HCT116 (cell line): ENCODE data around the gene PEX11G. TPM values are rescaled to one million over a fixed set of nuclear protein-coding genes. Genes with fewer than 3 reads are reported as not detected.
A peak's percentile ranks its signal among the peaks of the same experiment; 100 is the strongest.

ENCODE experiments used
- ATAC-seq: fragments of 200-7000 bp; cut with Tn5 transposase; 2 replicates; pipeline ENCODE4 v1.9.1; 2020; ENCODE audit warnings: mild to moderate bottlenecking, moderate library complexity
- BruUV-seq: library from RNA; stranded (reverse); fragments of 400-500 nt; replicated peaks from 2 replicates; lab custom pipeline; 2021; lab: Mats Ljungman, UMichigan
- CTCF ChIA-PET: fragments of 300-600 bp; sonication (Branson Sonifier 250); formaldehyde crosslinking; loops from one replicate; lab custom pipeline; 2021; ENCODE audit warnings: antibody characterized with exemption; lab: Charles Lee
- POLR2A ChIA-PET: fragments of 300-600, 350-600 bp; sonication (Branson Sonifier 250); formaldehyde crosslinking; loops from one replicate; lab custom pipeline; 2021; ENCODE audit warnings: antibody characterized with exemption; lab: Charles Lee
- RAD21 ChIA-PET, 2 experiments: fragments of 300-600 bp; sonication (Branson Sonifier 250); formaldehyde crosslinking; loops; one replicate each; lab custom pipeline; 2023; ENCODE audit warnings: low total read pairs in 2 of 2; ENCODE audit not compliant: uncharacterized antibody in 2 of 2, unreplicated experiment in 2 of 2, low non-redundant PET in 1 of 2; lab: Charles Lee
- DNase-seq: peaks from one replicate; pipeline ENCODE4 v3.0.0-alpha.2; 2010; ENCODE audit warnings: low read depth, low spot score
- H2AFZ ChIP-seq: fragments of 200-600 bp; shearing (Covaris generic), sonication (generic); 2 replicates; pipeline ENCODE4 v1.6.1; 2017; ENCODE audit warnings: low read depth, mixed run types, mixed read lengths, antibody characterized with exemption, low read length; ENCODE audit not compliant: poor library complexity, severe bottlenecking
- H3K27ac ChIP-seq: 2 replicates; pipeline ENCODE4 v1.5.1; 2012; ENCODE audit warnings: low read depth, low read length
- H3K27me3 ChIP-seq: fragments of 200-600 bp; sonication (generic); 2 replicates; pipeline ENCODE4 v1.6.1; 2016; ENCODE audit warnings: mixed run types, low read length, mixed read lengths; ENCODE audit not compliant: insufficient read depth
- H3K36me3 ChIP-seq, 2 experiments: fragments of 200-500 bp in 1 of 2; fragments of 200-600 bp in 1 of 2; sonication (Bioruptor generic) in 1 of 2; sonication (generic) in 1 of 2; 2 replicates each; pipeline versions ENCODE4 v1.5.1 to v1.6.1; 2014 to 2016; ENCODE audit warnings: low read length in 2 of 2, inconsistent platforms in 1 of 2, mixed read lengths in 1 of 2, mixed run types in 1 of 2; ENCODE audit not compliant: insufficient read depth in 2 of 2, control insufficient read depth in 1 of 2
- H3K4me1 ChIP-seq, 2 experiments: fragments of 200-600 bp in 1 of 2; sonication (generic) in 1 of 2; 2 replicates each; pipeline versions ENCODE4 v1.5.1 to v1.6.1; 2012 to 2017; ENCODE audit warnings: low read length in 2 of 2, inconsistent platforms in 1 of 2, mild to moderate bottlenecking in 1 of 2, mixed read lengths in 1 of 2, mixed run types in 1 of 2, moderate library complexity in 1 of 2; ENCODE audit not compliant: insufficient read depth in 2 of 2, control insufficient read depth in 1 of 2
- H3K4me2 ChIP-seq: fragments of 200-600 bp; sonication (generic); 2 replicates; pipeline ENCODE4 v1.6.1; 2017; ENCODE audit warnings: mixed run types, low read length, mixed read lengths
- H3K4me3 ChIP-seq, 2 experiments: fragments of 200-600 bp in 1 of 2; sonication (generic) in 1 of 2; replicated peaks in 1 of 2; 2 replicates each; pipeline ENCODE4 v1.5.1; 2011 to 2016; ENCODE audit warnings: low read length in 2 of 2, control low read depth in 1 of 2, low read depth in 1 of 2, mild to moderate bottlenecking in 1 of 2, mixed read lengths in 1 of 2, mixed run types in 1 of 2
- H3K79me2 ChIP-seq: fragments of 200-600 bp; sonication (generic); 2 replicates; pipeline ENCODE4 v1.6.1; 2017; ENCODE audit warnings: mild to moderate bottlenecking, mixed run types, low read length, moderate library complexity, mixed read lengths; ENCODE audit not compliant: insufficient read depth
- H3K9ac ChIP-seq: fragments of 200-600 bp; sonication (generic); 2 replicates; pipeline ENCODE4 v1.6.1; 2016; ENCODE audit warnings: low read length, mixed read lengths
- H3K9me2 ChIP-seq: fragments of 200-600 bp; sonication (generic), shearing (Covaris generic); 2 replicates; pipeline ENCODE4 v1.6.1; 2017; ENCODE audit warnings: mixed run types, mild to moderate bottlenecking, moderate library complexity; ENCODE audit not compliant: insufficient read depth
- H3K9me3 ChIP-seq, 2 experiments: fragments of 200-500 bp in 1 of 2; fragments of 200-600 bp in 1 of 2; sonication (Bioruptor generic) in 1 of 2; sonication (generic) in 1 of 2; 2 replicates each; pipeline ENCODE4 v1.6.1; 2014 to 2017; ENCODE audit warnings: low read length in 2 of 2, mixed read lengths in 2 of 2, inconsistent platforms in 1 of 2, low read depth in 1 of 2, mild to moderate bottlenecking in 1 of 2, mixed run types in 1 of 2, moderate library complexity in 1 of 2; ENCODE audit not compliant: control insufficient read depth in 1 of 2, insufficient read depth in 1 of 2
- H4K20me1 ChIP-seq: fragments of 200-600 bp; sonication (generic), shearing (Covaris generic); 2 replicates; pipeline ENCODE4 v1.6.1; 2017; ENCODE audit warnings: mixed run types, mild to moderate bottlenecking, moderate library complexity; ENCODE audit not compliant: insufficient read depth
- CBX3 ChIP-seq: IDR thresholded peaks from 2 replicates; pipeline ENCODE4 v1.6.1; 2012; ENCODE audit warnings: low read depth
- CEBPB ChIP-seq: IDR thresholded peaks from 2 replicates; pipeline ENCODE4 v1.6.1; 2012; ENCODE audit warnings: low read depth
- EGR1 ChIP-seq: IDR thresholded peaks from 2 replicates; pipeline ENCODE4 v1.6.1; 2012; ENCODE audit warnings: low read depth
- ELF1 ChIP-seq: IDR thresholded peaks from 2 replicates; pipeline ENCODE4 v1.6.1; 2012; ENCODE audit warnings: low read depth, borderline replicate concordance
- EZH2 ChIP-seq: fragments of 200-600 bp; sonication (generic); IDR thresholded peaks from 2 replicates; pipeline ENCODE4 v1.6.1; 2017; ENCODE audit warnings: antibody characterized with exemption, mixed run types
- JUND ChIP-seq: IDR thresholded peaks from 2 replicates; pipeline ENCODE4 v1.6.1; 2012
- RAD21 ChIP-seq: IDR thresholded peaks from 2 replicates; pipeline ENCODE4 v1.6.1; 2012; ENCODE audit warnings: low read depth, mild to moderate bottlenecking
- SP1 ChIP-seq: IDR thresholded peaks from 2 replicates; pipeline ENCODE4 v1.6.1; 2012; ENCODE audit warnings: low read depth
- SRF ChIP-seq: IDR thresholded peaks from 2 replicates; pipeline ENCODE4 v1.6.1; 2012; ENCODE audit warnings: low read depth
- TCF7L2 ChIP-seq: IDR thresholded peaks from 2 replicates; pipeline ENCODE4 v1.7.0; 2011; ENCODE audit warnings: borderline replicate concordance, inconsistent platforms; ENCODE audit not compliant: insufficient read depth, insufficient read length; ENCODE audit errors: extremely low read depth
- YY1 ChIP-seq: IDR thresholded peaks from 2 replicates; pipeline ENCODE4 v1.6.1; 2011; ENCODE audit warnings: low read length, low read depth, moderate library complexity, mild to moderate bottlenecking; ENCODE audit not compliant: insufficient replicate concordance; ENCODE audit errors: extremely low read depth
- intact Hi-C: fragments of 100-400 bp; cut with micrococcal nuclease; formaldehyde crosslinking; loops from 2 replicates; pipeline ENCODE4 v1.10.0; 2022
- total RNA-seq: library from RNA; stranded (reverse); gene quantifications from one replicate; pipeline ENCODE4 v1.2.1, GENCODE V29; 2021; ENCODE audit not compliant: unreplicated experiment
- TF ChIP-seq, protein P1 (sequence below): IDR thresholded peaks from 2 replicates; pipeline ENCODE4 v1.6.1; 2012
- TF ChIP-seq, protein P2 (sequence below): IDR thresholded peaks from 2 replicates; pipeline ENCODE4 v1.6.1; 2011; ENCODE audit warnings: mild to moderate bottlenecking, low read length, moderate library complexity; ENCODE audit not compliant: insufficient replicate concordance; ENCODE audit errors: extremely low read depth
- TF ChIP-seq, protein P3 (sequence below): IDR thresholded peaks from 2 replicates; pipeline ENCODE4 v1.6.1; 2012; ENCODE audit warnings: low read depth
- TF ChIP-seq, protein P4 (sequence below), 3 experiments: fragments of 200-600 bp in 1 of 3; sonication (generic) in 1 of 3; IDR thresholded peaks in 2 of 3; conservative IDR thresholded peaks in 1 of 3; 2 replicates each; pipeline ENCODE4 v1.5.1; 2012 to 2017; ENCODE audit warnings: low read depth in 2 of 3, low read length in 2 of 3, antibody characterized with exemption in 1 of 3, borderline replicate concordance in 1 of 3, control low read depth in 1 of 3, mild to moderate bottlenecking in 1 of 3, mixed read lengths in 1 of 3, mixed run types in 1 of 3, moderate library complexity in 1 of 3; ENCODE audit not compliant: insufficient read depth in 1 of 3

The PEX11G gene
- total RNA-seq, 1 experiment from 2014 or later: 6.4 TPM

DNA sequence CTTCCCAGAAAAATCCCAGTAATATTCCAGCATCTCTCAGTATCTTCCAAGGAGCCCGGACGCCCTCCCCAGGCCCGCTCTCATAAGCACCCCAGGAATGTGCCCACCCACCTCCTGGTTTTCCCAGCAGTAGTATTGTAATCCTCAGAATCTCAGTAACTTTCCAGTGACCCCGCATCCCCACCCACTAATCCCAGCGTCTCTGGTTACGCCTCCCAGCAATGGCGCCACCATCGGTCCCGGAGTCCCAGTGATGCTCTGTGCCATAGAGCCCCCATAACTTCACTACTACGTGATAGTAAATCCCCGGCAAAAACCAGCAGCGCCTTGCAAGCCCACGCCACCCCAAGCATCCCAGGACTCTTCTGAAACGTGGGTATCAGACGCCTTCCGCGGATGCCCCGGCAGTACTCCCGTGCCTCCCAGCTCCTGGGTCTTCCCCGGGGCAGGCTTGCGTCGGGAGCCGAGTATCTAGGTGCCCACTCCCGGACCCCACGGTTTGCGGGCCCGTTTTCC, 45.8 kb upstream of the PEX11G start:
- TSS peak; percentile 41 for BruUV-seq
- ATAC-seq (peak; percentile 49), DNase-seq (no peak)
- H3K27ac ChIP-seq: peak overlapping the region; percentile 81
- ChIA-PET RAD21 (no interaction called here), CTCF (interaction anchor here (1.9 kb wide), 2 partner anchors 34 to 180 kb away, joined by 8 to 10 read pairs; no protein-coding TSS in a partner anchor), POLR2A (interaction anchor here (0.5 to 1.4 kb wide), 3 partner anchors 11 to 39 kb away, joined by 3 to 4 read pairs (median 3); no protein-coding TSS in a partner anchor)
- peak overlapping the region; percentile 5 for H2AFZ ChIP-seq
- H3K9me3 ChIP-seq: no peaks in the 10 kb centered on the region
- H3K9ac ChIP-seq: peak overlapping the region; percentile 75
- no peaks in the 10 kb centered on the region; the same call in 1 of the 2 replicates for H3K79me2 ChIP-seq
- intact Hi-C loops: loop anchor here (1.0 to 2.0 kb wide), 2 partner anchors 12 to 28 kb away; partner anchors contain the start of gene MCOLN1
- H4K20me1 ChIP-seq: no peaks in the 10 kb centered on the region
- H3K4me2 ChIP-seq: peak overlapping the region; percentile 94
- peaks cover 4 to 30% of the 10 kb centered on the region in 2 experiments; a peak in 2 of 4 replicates for H3K4me1 ChIP-seq
- peaks cover 4 to 5% of the 10 kb centered on the region in 2 experiments; a peak in 1 of 4 replicates for H3K36me3 ChIP-seq
- H3K9me2 ChIP-seq: no peaks in the 10 kb centered on the region
- peak overlapping the region; percentile 95 to 96 for H3K4me3 ChIP-seq
- TF ChIP-seq EZH2 (no peak), SRF (no peak), JUND (no peak), CBX3 (no peak), ELF1 (no peak), TCF7L2 (no peak), EGR1 (peak; percentile 53), CEBPB (no peak), YY1 (peak; percentile 87), SP1 (peak; percentile 80), RAD21 (peak; percentile 67)
- TF ChIP-seq, protein P1, sequence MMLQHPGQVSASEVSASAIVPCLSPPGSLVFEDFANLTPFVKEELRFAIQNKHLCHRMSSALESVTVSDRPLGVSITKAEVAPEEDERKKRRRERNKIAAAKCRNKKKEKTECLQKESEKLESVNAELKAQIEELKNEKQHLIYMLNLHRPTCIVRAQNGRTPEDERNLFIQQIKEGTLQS: no peak
- TF ChIP-seq, protein P2, sequence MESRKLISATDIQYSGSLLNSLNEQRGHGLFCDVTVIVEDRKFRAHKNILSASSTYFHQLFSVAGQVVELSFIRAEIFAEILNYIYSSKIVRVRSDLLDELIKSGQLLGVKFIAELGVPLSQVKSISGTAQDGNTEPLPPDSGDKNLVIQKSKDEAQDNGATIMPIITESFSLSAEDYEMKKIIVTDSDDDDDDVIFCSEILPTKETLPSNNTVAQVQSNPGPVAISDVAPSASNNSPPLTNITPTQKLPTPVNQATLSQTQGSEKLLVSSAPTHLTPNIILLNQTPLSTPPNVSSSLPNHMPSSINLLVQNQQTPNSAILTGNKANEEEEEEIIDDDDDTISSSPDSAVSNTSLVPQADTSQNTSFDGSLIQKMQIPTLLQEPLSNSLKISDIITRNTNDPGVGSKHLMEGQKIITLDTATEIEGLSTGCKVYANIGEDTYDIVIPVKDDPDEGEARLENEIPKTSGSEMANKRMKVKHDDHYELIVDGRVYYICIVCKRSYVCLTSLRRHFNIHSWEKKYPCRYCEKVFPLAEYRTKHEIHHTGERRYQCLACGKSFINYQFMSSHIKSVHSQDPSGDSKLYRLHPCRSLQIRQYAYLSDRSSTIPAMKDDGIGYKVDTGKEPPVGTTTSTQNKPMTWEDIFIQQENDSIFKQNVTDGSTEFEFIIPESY: no peak
- TF ChIP-seq, protein P3, sequence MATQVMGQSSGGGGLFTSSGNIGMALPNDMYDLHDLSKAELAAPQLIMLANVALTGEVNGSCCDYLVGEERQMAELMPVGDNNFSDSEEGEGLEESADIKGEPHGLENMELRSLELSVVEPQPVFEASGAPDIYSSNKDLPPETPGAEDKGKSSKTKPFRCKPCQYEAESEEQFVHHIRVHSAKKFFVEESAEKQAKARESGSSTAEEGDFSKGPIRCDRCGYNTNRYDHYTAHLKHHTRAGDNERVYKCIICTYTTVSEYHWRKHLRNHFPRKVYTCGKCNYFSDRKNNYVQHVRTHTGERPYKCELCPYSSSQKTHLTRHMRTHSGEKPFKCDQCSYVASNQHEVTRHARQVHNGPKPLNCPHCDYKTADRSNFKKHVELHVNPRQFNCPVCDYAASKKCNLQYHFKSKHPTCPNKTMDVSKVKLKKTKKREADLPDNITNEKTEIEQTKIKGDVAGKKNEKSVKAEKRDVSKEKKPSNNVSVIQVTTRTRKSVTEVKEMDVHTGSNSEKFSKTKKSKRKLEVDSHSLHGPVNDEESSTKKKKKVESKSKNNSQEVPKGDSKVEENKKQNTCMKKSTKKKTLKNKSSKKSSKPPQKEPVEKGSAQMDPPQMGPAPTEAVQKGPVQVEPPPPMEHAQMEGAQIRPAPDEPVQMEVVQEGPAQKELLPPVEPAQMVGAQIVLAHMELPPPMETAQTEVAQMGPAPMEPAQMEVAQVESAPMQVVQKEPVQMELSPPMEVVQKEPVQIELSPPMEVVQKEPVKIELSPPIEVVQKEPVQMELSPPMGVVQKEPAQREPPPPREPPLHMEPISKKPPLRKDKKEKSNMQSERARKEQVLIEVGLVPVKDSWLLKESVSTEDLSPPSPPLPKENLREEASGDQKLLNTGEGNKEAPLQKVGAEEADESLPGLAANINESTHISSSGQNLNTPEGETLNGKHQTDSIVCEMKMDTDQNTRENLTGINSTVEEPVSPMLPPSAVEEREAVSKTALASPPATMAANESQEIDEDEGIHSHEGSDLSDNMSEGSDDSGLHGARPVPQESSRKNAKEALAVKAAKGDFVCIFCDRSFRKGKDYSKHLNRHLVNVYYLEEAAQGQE: no peak
- TF ChIP-seq, protein P4, sequence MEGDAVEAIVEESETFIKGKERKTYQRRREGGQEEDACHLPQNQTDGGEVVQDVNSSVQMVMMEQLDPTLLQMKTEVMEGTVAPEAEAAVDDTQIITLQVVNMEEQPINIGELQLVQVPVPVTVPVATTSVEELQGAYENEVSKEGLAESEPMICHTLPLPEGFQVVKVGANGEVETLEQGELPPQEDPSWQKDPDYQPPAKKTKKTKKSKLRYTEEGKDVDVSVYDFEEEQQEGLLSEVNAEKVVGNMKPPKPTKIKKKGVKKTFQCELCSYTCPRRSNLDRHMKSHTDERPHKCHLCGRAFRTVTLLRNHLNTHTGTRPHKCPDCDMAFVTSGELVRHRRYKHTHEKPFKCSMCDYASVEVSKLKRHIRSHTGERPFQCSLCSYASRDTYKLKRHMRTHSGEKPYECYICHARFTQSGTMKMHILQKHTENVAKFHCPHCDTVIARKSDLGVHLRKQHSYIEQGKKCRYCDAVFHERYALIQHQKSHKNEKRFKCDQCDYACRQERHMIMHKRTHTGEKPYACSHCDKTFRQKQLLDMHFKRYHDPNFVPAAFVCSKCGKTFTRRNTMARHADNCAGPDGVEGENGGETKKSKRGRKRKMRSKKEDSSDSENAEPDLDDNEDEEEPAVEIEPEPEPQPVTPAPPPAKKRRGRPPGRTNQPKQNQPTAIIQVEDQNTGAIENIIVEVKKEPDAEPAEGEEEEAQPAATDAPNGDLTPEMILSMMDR (IDR thresholded peaks at IDR 0.05 in 2 of 3, conservative IDR thresholded peaks at IDR 0.05 in 1 of 3; ENCODE audit: borderline replicate concordance in 1 of 3, insufficient read depth in 1 of 3, low read depth in 2 of 3, low read length in 2 of 3): peak in 1 of 3 experiments; percentile 12; a peak in 2 of 6 replicates
- no peaks in the 10 kb centered on the region for H3K27me3 ChIP-seq
